ENCODE measurements around the gene FIBCD1.

The FIBCD1 gene

GRCh38 chr9:130870491-130871381 is 68.3 kb downstream of the FIBCD1 start:
- no peak overlapping the region for H3K4me3 ChIP-seq (ENCODE audit: low read length)
- no peak for TF ChIP-seq CTCF (conservative IDR thresholded peaks at IDR 0.05; ENCODE audit: low read length)
- DNase-seq (ENCODE audit: low read depth): no peak

- no peak for DNase-seq (ENCODE audit: low read depth)
- no peak for TF ChIP-seq CTCF (conservative IDR thresholded peaks at IDR 0.05; ENCODE audit: low read length)
- no peak overlapping the region for H3K4me3 ChIP-seq (ENCODE audit: low read length)
Measured at GRCh38 chr9:130869250-130869649, 69.8 kb downstream of the FIBCD1 start.

GRCh38 chr9:130868230-130868629 is 70.8 kb downstream of the FIBCD1 start:
- no peak for TF ChIP-seq CTCF (conservative IDR thresholded peaks at IDR 0.05; ENCODE audit: low read length)
- no peak for DNase-seq (ENCODE audit: low read depth)
- H3K4me3 ChIP-seq (ENCODE audit: low read length): no peak overlapping the region

- no peak for TF ChIP-seq CTCF (conservative IDR thresholded peaks at IDR 0.05; ENCODE audit: low read length)
- DNase-seq (ENCODE audit: low read depth): no peak
- H3K4me3 ChIP-seq (ENCODE audit: low read length): no peak overlapping the region
Measured at GRCh38 chr9:130867556-130867955, 71.5 kb downstream of the FIBCD1 start.

- H3K4me3 ChIP-seq (ENCODE audit: low read length): peak overlapping the region; percentile 45
- peak; percentile 85 for TF ChIP-seq CTCF (conservative IDR thresholded peaks at IDR 0.05; ENCODE audit: low read length)
- DNase-seq (ENCODE audit: low read depth): peak; percentile 86
Measured at GRCh38 chr9:130866474-130866965, 72.5 kb downstream of the FIBCD1 start.

GRCh38 chr9:130865921-130866320 is 73.1 kb downstream of the FIBCD1 start:
- no peak for DNase-seq (ENCODE audit: low read depth)
- no peak for TF ChIP-seq CTCF (conservative IDR thresholded peaks at IDR 0.05; ENCODE audit: low read length)
- H3K4me3 ChIP-seq (ENCODE audit: low read length): no peak overlapping the region

GRCh38 chr9:130864541-130864940 is 74.5 kb downstream of the FIBCD1 start:
- no peak overlapping the region for H3K4me3 ChIP-seq (ENCODE audit: low read length)
- DNase-seq (ENCODE audit: low read depth): no peak
- TF ChIP-seq CTCF (conservative IDR thresholded peaks at IDR 0.05; ENCODE audit: low read length): no peak
